HepG2 (cell line): Measurements from ENCODE around the gene HCFC1R1. TPM values are rescaled to one million over a fixed set of nuclear protein-coding genes. Genes with fewer than 3 reads are reported as not detected.
A peak's percentile ranks its signal among the peaks of the same experiment; 100 is the strongest.

ENCODE experiments used
- ATAC-seq: fragments of 200-7000 bp; cut with Tn5 transposase; 3 replicates; pipeline ENCODE4 v1.9.1; 2020; ENCODE audit warnings: mild to moderate bottlenecking, moderate library complexity
- BruUV-seq: library from RNA; stranded (reverse); fragments of 400-500 nt; replicated peaks from 2 replicates; lab custom pipeline; 2021; lab: Mats Ljungman, UMichigan
- CTCF ChIA-PET: fragments of 300-600 bp; formaldehyde crosslinking; extraction: SDS; loops from one replicate; lab custom pipeline; 2021; ENCODE audit warnings: low total read pairs, inconsistent platforms, low intra/inter-chr PET ratio; lab: Yijun Ruan, JAX
- POLR2A ChIA-PET: fragments of 350-600 bp; sonication (Branson Sonifier 250); formaldehyde crosslinking; loops from one replicate; lab custom pipeline; 2020; ENCODE audit warnings: antibody characterized with exemption, inconsistent platforms; lab: Yijun Ruan, JAX
- DNase-seq: peaks from one replicate; pipeline ENCODE4 v3.0.0-alpha.2; 2015; ENCODE audit warnings: low spot score
- FAIRE-seq: peaks from 3 replicates; lab custom pipeline; 2011; peaks lifted over from hg19 to GRCh38; lab: Jason Lieb, UNC
- H2AFZ ChIP-seq: one replicate; pipeline ENCODE4 v1.6.1; 2011; ENCODE audit warnings: low read length, inconsistent platforms
- H3K27ac ChIP-seq: fragments of 300-600 bp; 3 replicates; pipeline ENCODE4 v1.8.0; 2011; ENCODE audit warnings: mixed run types, mild to moderate bottlenecking, mixed read lengths, low read length, inconsistent platforms; ENCODE audit not compliant: insufficient read depth; ENCODE audit errors: extremely low read length
- H3K27me3 ChIP-seq, 2 experiments: fragments of 200-600 bp in 1 of 2; 2 replicates in 1 of 2; 3 replicates in 1 of 2; pipeline versions ENCODE4 v1.6.0 to v1.8.0; 2011; ENCODE audit warnings: low read length in 2 of 2, mild to moderate bottlenecking in 2 of 2, moderate library complexity in 2 of 2, inconsistent platforms in 1 of 2; ENCODE audit not compliant: insufficient read depth in 2 of 2, control insufficient read depth in 1 of 2
- H3K36me3 ChIP-seq, 2 experiments: fragments of 200-600 bp in 1 of 2; replicated peaks in 1 of 2; 2 replicates in 1 of 2; 3 replicates in 1 of 2; pipeline versions ENCODE4 v1.5.1 to v1.8.0; 2011; ENCODE audit warnings: low read length in 2 of 2, inconsistent platforms in 1 of 2; ENCODE audit not compliant: insufficient read depth in 2 of 2, control insufficient read depth in 1 of 2
- H3K4me1 ChIP-seq: 2 replicates; pipeline ENCODE4 v1.5.1; 2012; ENCODE audit warnings: low read length, inconsistent platforms; ENCODE audit not compliant: insufficient read depth
- H3K4me2 ChIP-seq: 2 replicates; pipeline ENCODE4 v1.6.0; 2011; ENCODE audit warnings: low read depth, low read length, inconsistent platforms
- H3K4me3 ChIP-seq, 3 experiments: fragments of 200-600 bp in 1 of 3; sonication (generic), shearing (Covaris generic) in 1 of 3; replicated peaks in 1 of 3; 2 replicates each; pipeline ENCODE4 v1.5.1; 2011 to 2016; ENCODE audit warnings: low read length in 3 of 3, inconsistent platforms in 2 of 3, low read depth in 2 of 3, mild to moderate bottlenecking in 2 of 3, control low read depth in 1 of 3, mixed read lengths in 1 of 3; ENCODE audit not compliant: insufficient read depth in 1 of 3
- H3K79me2 ChIP-seq: one replicate; pipeline ENCODE4 v1.6.1; 2011; ENCODE audit warnings: low read length, inconsistent platforms; ENCODE audit not compliant: insufficient read depth
- H3K9ac ChIP-seq: 2 replicates; pipeline ENCODE4 v1.6.0; 2011; ENCODE audit warnings: mild to moderate bottlenecking, low read depth, low read length, inconsistent platforms; ENCODE audit not compliant: insufficient read depth
- H3K9me3 ChIP-seq: 2 replicates; pipeline ENCODE4 v1.5.1; 2012; ENCODE audit warnings: mild to moderate bottlenecking, low read length
- H4K20me1 ChIP-seq: 2 replicates; pipeline ENCODE4 v1.6.0; 2011; ENCODE audit warnings: inconsistent platforms, mild to moderate bottlenecking, low read length, moderate library complexity; ENCODE audit not compliant: insufficient read depth
- ARID5B ChIP-seq: IDR thresholded peaks from 2 replicates; pipeline ENCODE4 v1.4.0; 2020; ENCODE audit warnings: mild to moderate bottlenecking, missing genetic modification reagents
- CHD4 ChIP-seq: fragments of 200-600 bp; sonication (generic); IDR thresholded peaks from 2 replicates; pipeline ENCODE4 v1.7.0; 2017; ENCODE audit warnings: mild to moderate bottlenecking, low read length, borderline replicate concordance
- GFI1 ChIP-seq: sonication (generic); formaldehyde crosslinking; IDR thresholded peaks from 2 replicates; pipeline ENCODE4 v1.5.0; 2020; ENCODE audit warnings: missing genetic modification reagents, mild to moderate bottlenecking, borderline replicate concordance
- NR2F1 ChIP-seq, 2 experiments: fragments of 450-650 bp in 1 of 2; formaldehyde crosslinking in 1 of 2; IDR thresholded peaks; 2 replicates each; pipeline versions ENCODE4 v1.5.0 to v1.6.1; 2016 to 2020; ENCODE audit warnings: mild to moderate bottlenecking in 1 of 2, missing compliant biosample characterization in 1 of 2, missing genetic modification reagents in 1 of 2, moderate library complexity in 1 of 2
- SOX6 ChIP-seq, 2 experiments: fragments of 450-650 bp in 1 of 2; sonication (generic) in 1 of 2; formaldehyde crosslinking in 1 of 2; IDR thresholded peaks; 2 replicates each; pipeline versions ENCODE4 v1.4.0 to v1.6.1; 2017 to 2020; ENCODE audit warnings: antibody characterized with exemption in 1 of 2, mild to moderate bottlenecking in 1 of 2, missing genetic modification reagents in 1 of 2
- ZMYM3 ChIP-seq: sonication (generic); formaldehyde crosslinking; IDR thresholded peaks from 2 replicates; pipeline ENCODE4 v1.5.1; 2020; ENCODE audit warnings: mild to moderate bottlenecking, missing genetic modification reagents
- ZNF629 ChIP-seq: sonication (generic); formaldehyde crosslinking; conservative IDR thresholded peaks from 2 replicates; pipeline ENCODE4 v1.5.0; 2020; ENCODE audit warnings: missing genetic modification reagents
- WGBS: methylation state at CpG from one replicate; pipeline ENCODE4 v1.1.6; 2017; ENCODE audit warnings: low lambda C conversion rate; 5-methylcytosine and 5-hydroxymethylcytosine counted together
- in situ Hi-C: cut with HindIII; loops from 2 replicates; pipeline ENCODE4 v1.10.0; 2017; ENCODE audit warnings: low pct_unique_long_range_greater_than_20kb; ENCODE audit not compliant: extremely low pct_ligation_motif_present
- intact Hi-C: fragments of 100-400 bp; cut with micrococcal nuclease; formaldehyde crosslinking; loops from one replicate; pipeline ENCODE4 v1.10.0; 2022; ENCODE audit not compliant: unreplicated experiment
- polyA plus RNA-seq, 8 experiments: library from polyadenylated mRNA; depleted of rRNA in 3 of 8; stranded (reverse) in 7 of 8; unstranded in 1 of 8; fragments of >200 nt; fragmentation: Illumina TruSeq in 4 of 8; extraction: Trizol in 4 of 8; gene quantifications; 2 replicates each; pipeline versions ENCODE4 v1.2.1 to v1.2.3, GENCODE V29; 2011 to 2016; ENCODE audit warnings: low read depth in 4 of 8, missing spikeins in 1 of 8, mixed read lengths in 1 of 8; ENCODE audit not compliant: insufficient read depth in 1 of 8
- total RNA-seq, 5 experiments: library from RNA; depleted of rRNA; stranded (reverse); fragments of >200 nt; fragmentation: Illumina TruSeq; extraction: Trizol; gene quantifications; 2 replicates each; pipeline ENCODE4 v1.2.3, GENCODE V29; 2016; ENCODE audit warnings: low read depth in 1 of 5
- TF ChIP-seq, protein P1 (sequence below): sonication (generic); formaldehyde crosslinking; IDR thresholded peaks from 2 replicates; pipeline ENCODE4 v1.5.1; 2020; ENCODE audit warnings: mild to moderate bottlenecking, missing genetic modification reagents, moderate library complexity

The HCFC1R1 gene
- total and polyA plus RNA-seq, 2 of the 13 experiments (the other 11 are each of a cell fraction or from before 2014, with no cell fraction given) = 13.8 to 16.1 TPM

DNA sequence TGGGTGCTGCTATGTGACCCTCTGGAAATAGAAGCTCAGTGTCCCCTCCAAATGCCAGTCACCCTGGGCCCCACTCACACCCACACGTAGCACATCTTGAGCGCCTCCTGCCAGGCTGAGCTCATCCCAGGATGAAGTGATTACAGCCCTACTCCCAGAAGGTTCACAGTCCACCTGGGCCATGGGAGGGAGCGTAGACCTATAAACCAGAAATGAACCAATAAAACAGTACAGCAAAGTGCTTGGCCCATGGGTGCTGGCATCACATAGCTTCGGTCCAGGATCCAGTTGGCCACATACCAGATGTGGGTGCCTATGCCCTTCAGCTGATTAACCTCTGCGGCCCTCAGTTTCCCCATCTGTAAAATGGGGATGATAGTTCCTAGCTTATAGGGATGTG lies 15.2 kb upstream of the HCFC1R1 start:
- in situ Hi-C loops = no loop called here
- no peak overlapping the region for H3K4me2 ChIP-seq
- ChIA-PET CTCF (no interaction called here), POLR2A (interaction anchor here (0.7 to 1.4 kb wide), 5 partner anchors 11 to 29 kb away, joined by 3 to 5 read pairs (median 4); partner anchors contain the start of genes HCFC1R1 and THOC6)
- H3K36me3 ChIP-seq = no peaks in the 10 kb centered on the region
- no peaks in the 10 kb centered on the region for H4K20me1 ChIP-seq
- WGBS = 33% methylated on average over 4 of the region's 5 CpGs
- no peak overlapping the region for H2AFZ ChIP-seq
- TF ChIP-seq NR2F1 (CRISPR knock-in tag; IDR thresholded peaks at IDR 0.05) (no peak), CHD4 (peak; percentile 60; the same call in 1 of the 2 replicates), ZNF629 (CRISPR knock-in tag) (peak; percentile 89), ZMYM3 (CRISPR knock-in tag) (peak; percentile 30; the same call in 1 of the 2 replicates)
- H3K9ac ChIP-seq = no peak overlapping the region
- intact Hi-C loops = no loop called here
- H3K9me3 ChIP-seq = no peaks in the 10 kb centered on the region
- ATAC-seq (peak; percentile 28; the same call in 2 of the 3 replicates), DNase-seq (no peak), FAIRE-seq (no peak)
- no peak overlapping the region for H3K27ac ChIP-seq
- H3K4me3 ChIP-seq = no peak overlapping the region
- H3K79me2 ChIP-seq = no peaks in the 10 kb centered on the region
- peaks cover 13 to 72% of the 10 kb centered on the region in 2 experiments; a peak in 4 of 5 replicates for H3K27me3 ChIP-seq
- no TSS peak for BruUV-seq
- H3K4me1 ChIP-seq = peaks cover 34% of the 10 kb centered on the region

GRCh38 chr16:3038256-3038655 lies 14.5 kb upstream of the HCFC1R1 start:
- no peak for FAIRE-seq
- ChIA-PET CTCF (no interaction called here), POLR2A (interaction anchor here (0.7 to 1.4 kb wide), 6 partner anchors 10 to 28 kb away, joined by 3 to 5 read pairs (median 4); partner anchors contain the start of genes HCFC1R1, IL32 and THOC6)
- DNase-seq = peak; percentile 33
- WGBS = 8% methylated on average over 3 of the region's 11 CpGs
- no peak overlapping the region for H3K27ac ChIP-seq
- no peak overlapping the region for H3K9ac ChIP-seq
- no peaks in the 10 kb centered on the region for H3K36me3 ChIP-seq
- intact Hi-C loops (no loop called here), in situ Hi-C loops (no loop called here)
- H3K4me3 ChIP-seq = no peak overlapping the region
- no peak overlapping the region for H2AFZ ChIP-seq
- H3K27me3 ChIP-seq = peaks cover 16 to 73% of the 10 kb centered on the region in 2 experiments; a peak in 4 of 5 replicates
- no peaks in the 10 kb centered on the region for H3K9me3 ChIP-seq
- peak; percentile 10; the same call in 2 of the 3 replicates for ATAC-seq
- no TSS peak for BruUV-seq
- no peaks in the 10 kb centered on the region for H3K79me2 ChIP-seq
- no peak overlapping the region for H3K4me2 ChIP-seq
- H3K4me1 ChIP-seq = peaks cover 34% of the 10 kb centered on the region
- no peaks in the 10 kb centered on the region for H4K20me1 ChIP-seq
- TF ChIP-seq, protein P1, sequence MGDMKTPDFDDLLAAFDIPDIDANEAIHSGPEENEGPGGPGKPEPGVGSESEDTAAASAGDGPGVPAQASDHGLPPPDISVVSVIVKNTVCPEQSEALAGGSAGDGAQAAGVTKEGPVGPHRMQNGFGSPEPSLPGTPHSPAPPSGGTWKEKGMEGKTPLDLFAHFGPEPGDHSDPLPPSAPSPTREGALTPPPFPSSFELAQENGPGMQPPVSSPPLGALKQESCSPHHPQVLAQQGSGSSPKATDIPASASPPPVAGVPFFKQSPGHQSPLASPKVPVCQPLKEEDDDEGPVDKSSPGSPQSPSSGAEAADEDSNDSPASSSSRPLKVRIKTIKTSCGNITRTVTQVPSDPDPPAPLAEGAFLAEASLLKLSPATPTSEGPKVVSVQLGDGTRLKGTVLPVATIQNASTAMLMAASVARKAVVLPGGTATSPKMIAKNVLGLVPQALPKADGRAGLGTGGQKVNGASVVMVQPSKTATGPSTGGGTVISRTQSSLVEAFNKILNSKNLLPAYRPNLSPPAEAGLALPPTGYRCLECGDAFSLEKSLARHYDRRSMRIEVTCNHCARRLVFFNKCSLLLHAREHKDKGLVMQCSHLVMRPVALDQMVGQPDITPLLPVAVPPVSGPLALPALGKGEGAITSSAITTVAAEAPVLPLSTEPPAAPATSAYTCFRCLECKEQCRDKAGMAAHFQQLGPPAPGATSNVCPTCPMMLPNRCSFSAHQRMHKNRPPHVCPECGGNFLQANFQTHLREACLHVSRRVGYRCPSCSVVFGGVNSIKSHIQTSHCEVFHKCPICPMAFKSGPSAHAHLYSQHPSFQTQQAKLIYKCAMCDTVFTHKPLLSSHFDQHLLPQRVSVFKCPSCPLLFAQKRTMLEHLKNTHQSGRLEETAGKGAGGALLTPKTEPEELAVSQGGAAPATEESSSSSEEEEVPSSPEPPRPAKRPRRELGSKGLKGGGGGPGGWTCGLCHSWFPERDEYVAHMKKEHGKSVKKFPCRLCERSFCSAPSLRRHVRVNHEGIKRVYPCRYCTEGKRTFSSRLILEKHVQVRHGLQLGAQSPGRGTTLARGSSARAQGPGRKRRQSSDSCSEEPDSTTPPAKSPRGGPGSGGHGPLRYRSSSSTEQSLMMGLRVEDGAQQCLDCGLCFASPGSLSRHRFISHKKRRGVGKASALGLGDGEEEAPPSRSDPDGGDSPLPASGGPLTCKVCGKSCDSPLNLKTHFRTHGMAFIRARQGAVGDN (CRISPR knock-in tag) = peak; percentile 21; the same call in 1 of the 2 replicates
- TF ChIP-seq SOX6 (IDR thresholded peaks at IDR 0.05) (no peak), SOX6 (CRISPR knock-in tag; IDR thresholded peaks at IDR 0.05) (peak; percentile 91), ARID5B (CRISPR knock-in tag) (0 out of 2 replicates have a peak, but pooled peaks have one; percentile 12), GFI1 (CRISPR knock-in tag) (no peak)
